KOPT-K1 (cell line): ENCODE results near the gene SPINK13.
"Not testable (repeated sequence)": the region's sequence is repeated elsewhere in the genome, so short reads cannot be mapped to it uniquely, and the experiment has no call there.

Experiments used
- H3K27ac ChIP-seq: fragments of 200-600 bp; sonication (generic); 2 replicates; pipeline ENCODE4 v1.5.1; 2016; ENCODE audit warnings: antibody characterized with exemption, mild to moderate bottlenecking, low read depth, low read length; ENCODE audit not compliant: poor library complexity, severe bottlenecking
- H3K36me3 ChIP-seq: fragments of 200-600 bp; sonication (generic); 2 replicates; pipeline ENCODE4 v1.5.1; 2017; ENCODE audit warnings: antibody characterized with exemption, mild to moderate bottlenecking, low read length, moderate library complexity; ENCODE audit not compliant: insufficient read depth
- H3K9me3 ChIP-seq: fragments of 200-600 bp; sonication (generic); 2 replicates; pipeline ENCODE4 v1.5.1; 2017; ENCODE audit warnings: antibody characterized with exemption, low read length, mild to moderate bottlenecking; ENCODE audit not compliant: insufficient read depth, poor library complexity, severe bottlenecking

Gene SPINK13

GRCh38 chr5:148268566-148268965 is at the start of gene SPINK13:
TSS of gene SPINK13 (plus strand) at chr5:148268794. CDS start at chr5:148270073, 1,279 bp downstream.
- Histone ChIP-seq H3K9me3 (peaks cover 5% of the 10 kb centered on the region), H3K27ac (no peak within 1 kb of the TSS), H3K36me3 (no peaks in the 10 kb centered on the region)

- Histone ChIP-seq H3K27ac (no peak overlapping the region), H3K9me3 (no peaks in the 10 kb centered on the region), H3K36me3 (no peaks in the 10 kb centered on the region)
Measured at GRCh38 chr5:148221508-148221907, 47.1 kb upstream of the SPINK13 start.

- no peak overlapping the region for H3K27ac ChIP-seq
- H3K9me3 ChIP-seq, result no peaks in the 10 kb centered on the region
- H3K36me3 ChIP-seq, result no peaks in the 10 kb centered on the region
Measured at GRCh38 chr5:148224117-148224742, 44.4 kb upstream of the SPINK13 start.

GRCh38 chr5:148228392-148228984 is 40.1 kb upstream of the SPINK13 start:
- Histone ChIP-seq H3K9me3 (no peaks in the 10 kb centered on the region), H3K36me3 (no peaks in the 10 kb centered on the region), H3K27ac (no peak overlapping the region)

GRCh38 chr5:148229840-148230239 is 38.8 kb upstream of the SPINK13 start:
- H3K36me3 ChIP-seq, result no peaks in the 10 kb centered on the region
- no peaks in the 10 kb centered on the region for H3K9me3 ChIP-seq
- H3K27ac ChIP-seq, result no peak overlapping the region

GRCh38 chr5:148230240-148230639 is 38.4 kb upstream of the SPINK13 start:
- Histone ChIP-seq H3K27ac (no peak overlapping the region), H3K9me3 (no peaks in the 10 kb centered on the region), H3K36me3 (no peaks in the 10 kb centered on the region)

GRCh38 chr5:148237785-148238417 is 30.7 kb upstream of the SPINK13 start:
- Histone ChIP-seq H3K27ac (no peak overlapping the region), H3K9me3 (no peaks in the 10 kb centered on the region), H3K36me3 (no peaks in the 10 kb centered on the region)

- no peaks in the 10 kb centered on the region for H3K36me3 ChIP-seq
- no peaks in the 10 kb centered on the region for H3K9me3 ChIP-seq
- H3K27ac ChIP-seq, result no peak within 1 kb of the TSS
Measured at GRCh38 chr5:148238418-148238794, 30.2 kb upstream of the SPINK13 start, which contains the start of gene MARCOL. TSS of gene MARCOL (plus strand) at chr5:148238525. CDS start at chr5:148238598, 73 bp downstream.

GRCh38 chr5:148248894-148249293 is 19.7 kb upstream of the SPINK13 start:
- H3K27ac ChIP-seq, result no peak overlapping the region
- no peaks in the 10 kb centered on the region for H3K9me3 ChIP-seq
- no peaks in the 10 kb centered on the region for H3K36me3 ChIP-seq

- H3K27ac ChIP-seq, result no peak overlapping the region
Measured at GRCh38 chr5:148255456-148255855, 13.1 kb upstream of the SPINK13 start.

GRCh38 chr5:148259288-148259687 is 9.3 kb upstream of the SPINK13 start:
- Histone ChIP-seq H3K9me3 (no peaks in the 10 kb centered on the region), H3K36me3 (no peaks in the 10 kb centered on the region), H3K27ac (no peak overlapping the region)

More at GRCh38 chr5:148255456-148255855, 13.1 kb upstream of the SPINK13 start:
- H3K9me3 ChIP-seq, result no peaks in the 10 kb centered on the region
- H3K36me3 ChIP-seq, result no peaks in the 10 kb centered on the region

- H3K27ac ChIP-seq, result no peak overlapping the region
Measured at GRCh38 chr5:148261221-148261620, 7.4 kb upstream of the SPINK13 start.

GRCh38 chr5:148267962-148268361 is 632 bp upstream of the SPINK13 start:
- Histone ChIP-seq H3K36me3 (no peaks in the 10 kb centered on the region), H3K27ac (no peak overlapping the region), H3K9me3 (peaks cover 5% of the 10 kb centered on the region)

More at GRCh38 chr5:148261221-148261620, 7.4 kb upstream of the SPINK13 start:
- no peaks in the 10 kb centered on the region for H3K36me3 ChIP-seq
- H3K9me3 ChIP-seq, result peaks cover 5% of the 10 kb centered on the region

GRCh38 chr5:148275129-148275528 is 6.5 kb downstream of the SPINK13 start:
- not testable (repeated sequence) for H3K9me3 ChIP-seq, H3K27ac ChIP-seq, H3K36me3 ChIP-seq

GRCh38 chr5:148280893-148281292 is 12.3 kb downstream of the SPINK13 start:
- H3K36me3 ChIP-seq, H3K27ac ChIP-seq, H3K9me3 ChIP-seq: not testable (repeated sequence)

- not testable (repeated sequence) for H3K27ac ChIP-seq, H3K36me3 ChIP-seq, H3K9me3 ChIP-seq
Measured at GRCh38 chr5:148281336-148281735, 12.7 kb downstream of the SPINK13 start.
